Renal cortex interstitium (tissue), 11 donors: ENCODE measurements around the gene REXO4. TPM values are rescaled to one million over a fixed set of nuclear protein-coding genes. Genes with fewer than 3 reads are reported as not detected.
"Not testable (repeated sequence)": the region's sequence is repeated elsewhere in the genome, so short reads cannot be mapped to it uniquely, and the experiment has no call there.

Source experiments
- DNase-seq, 11 donors: peaks; one replicate each; pipeline ENCODE4 v3.0.0-alpha.2; 2013; ENCODE audit warnings: low read depth in 9 of 11, low spot score in 4 of 11; ENCODE audit errors: extremely low read depth in 1 of 11
- polyA plus RNA-seq, 3 donors: library from polyadenylated mRNA; unstranded; fragments of 120-200 nt; gene quantifications; one replicate each; pipeline ENCODE4 v1.2.1, GENCODE V29; 2013; ENCODE audit not compliant: insufficient read length in 3 of 3

REXO4 gene
- polyA plus RNA-seq, 3 donors: 25.2 to 33.4 (median 28.9) TPM

DNA sequence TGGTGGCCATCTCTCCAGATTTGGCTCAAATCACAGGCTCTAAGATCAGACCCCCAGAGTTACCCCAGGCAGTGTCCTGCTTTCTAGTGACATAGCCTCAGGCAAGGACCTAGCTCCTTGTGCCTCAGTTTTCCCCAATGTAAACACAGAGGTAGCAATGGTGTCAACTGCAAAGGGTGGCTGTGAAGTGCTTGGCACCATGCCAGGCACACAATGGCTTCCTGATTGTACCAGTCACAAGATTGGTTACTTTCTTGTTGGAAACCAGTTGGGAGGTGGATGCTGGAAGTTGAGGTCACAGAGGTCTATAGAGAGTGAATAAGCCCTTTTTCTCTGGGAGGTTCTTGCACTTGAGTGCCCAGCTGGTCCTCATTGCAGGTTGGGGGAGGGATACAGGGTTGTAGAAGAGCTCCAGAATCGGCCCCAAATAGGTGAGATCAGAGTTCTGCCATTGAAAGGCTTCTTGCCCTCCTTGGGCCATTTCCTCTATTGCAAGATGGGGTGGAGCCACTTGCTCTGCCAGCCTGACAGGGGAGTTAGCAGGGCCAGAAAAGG lies 39.3 kb downstream of the REXO4 start:
- DNase-seq: no peak

- DNase-seq: no peak
These were observed 40.0 kb downstream of the REXO4 start for GRCh38 chr9:133377721-133378216.

DNA sequence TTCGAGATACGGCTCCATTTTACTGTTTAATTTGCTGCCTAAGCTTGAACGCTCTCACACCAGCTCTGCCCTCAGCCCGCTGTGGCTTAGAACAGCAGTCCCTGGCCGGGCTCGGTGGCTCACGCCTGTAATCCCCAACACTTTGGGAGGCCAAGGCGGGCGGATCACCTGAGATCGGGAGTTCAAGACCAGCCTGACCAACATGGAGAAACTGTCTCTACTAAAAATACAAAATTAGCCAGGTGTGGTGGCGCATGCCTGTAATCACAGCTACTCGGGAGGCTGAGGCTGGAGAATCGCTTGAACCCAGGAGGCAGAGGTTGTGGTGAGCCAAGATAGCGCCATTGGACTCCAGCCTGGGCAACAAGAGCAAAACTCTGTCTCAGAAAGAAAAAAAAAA lies 40.5 kb downstream of the REXO4 start:
- DNase-seq: not testable (repeated sequence)

- DNase-seq: peak; percentile 81 to 96 (median 94)
These were observed 41.8 kb downstream of the REXO4 start, which contains the start of the genes STKLD1 and SURF4 for GRCh38 chr9:133375724-133376654. Gene STKLD1, plus strand, starts transcription at chr9:133376366. Its CDS starts 108 bp downstream, at chr9:133376474. Gene SURF4, minus strand, starts transcription at chr9:133376060. Its CDS starts 91 bp downstream, at chr9:133375969.

DNA sequence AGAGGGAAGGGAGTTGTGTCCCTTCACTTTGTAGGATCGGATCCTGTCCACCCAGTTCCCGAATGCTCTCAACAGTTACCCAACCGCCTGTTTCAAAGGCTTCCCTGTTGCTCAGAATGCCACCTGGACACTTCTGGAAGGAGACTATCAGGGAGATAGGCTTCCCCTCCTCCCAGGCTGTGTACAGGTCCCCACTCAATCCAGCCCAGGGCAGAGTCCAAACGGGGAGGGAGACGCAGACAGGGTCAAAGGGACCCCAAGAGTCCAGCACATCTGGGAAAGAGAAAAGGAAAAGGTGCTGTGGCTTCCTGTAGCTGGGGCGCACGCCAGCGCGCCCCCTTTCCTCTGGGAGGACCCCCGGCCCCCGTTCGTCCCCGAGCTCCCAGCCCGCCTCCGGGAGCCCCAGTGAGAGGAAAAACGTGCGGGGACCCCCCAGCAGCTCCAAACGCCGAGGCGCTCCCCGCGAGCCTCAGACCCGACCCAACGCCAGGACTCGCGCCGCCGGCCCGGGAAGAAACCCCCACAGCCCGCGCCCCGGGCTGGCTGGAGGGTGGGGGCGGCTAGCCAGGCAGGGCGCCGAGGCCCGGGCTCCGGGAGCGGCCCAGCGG lies 42.6 kb downstream of the REXO4 start:
- DNase-seq: no peak

GRCh38 chr9:133374612-133375115 lies 43.1 kb downstream of the REXO4 start:
- no peak for DNase-seq

- no peak for DNase-seq
These were observed 45.7 kb downstream of the REXO4 start for GRCh38 chr9:133372144-133372543.

GRCh38 chr9:133371261-133371711 lies 46.5 kb downstream of the REXO4 start:
- DNase-seq: no peak

DNA sequence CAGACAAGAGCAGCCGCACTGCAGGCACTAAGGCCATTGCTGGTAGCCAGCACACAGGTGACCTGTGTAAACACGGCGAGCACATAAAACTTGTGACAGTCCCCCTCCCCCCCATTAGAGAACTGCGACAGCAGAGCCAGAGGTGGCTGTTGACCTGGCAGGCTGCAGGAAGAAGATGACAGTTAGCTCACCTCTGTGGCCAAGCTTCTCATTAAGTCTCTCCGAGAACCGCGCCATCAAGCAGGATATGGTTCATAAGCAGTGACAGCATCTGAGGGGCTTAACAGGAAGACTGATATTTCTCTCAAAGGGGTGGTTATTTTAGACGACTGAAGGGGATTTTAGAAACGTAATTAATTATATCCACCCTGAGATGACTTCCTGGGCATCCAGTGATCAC lies 47.1 kb downstream of the REXO4 start:
- no peak for DNase-seq

- no peak for DNase-seq
These were observed 47.9 kb downstream of the REXO4 start for GRCh38 chr9:133369933-133370332.

DNA sequence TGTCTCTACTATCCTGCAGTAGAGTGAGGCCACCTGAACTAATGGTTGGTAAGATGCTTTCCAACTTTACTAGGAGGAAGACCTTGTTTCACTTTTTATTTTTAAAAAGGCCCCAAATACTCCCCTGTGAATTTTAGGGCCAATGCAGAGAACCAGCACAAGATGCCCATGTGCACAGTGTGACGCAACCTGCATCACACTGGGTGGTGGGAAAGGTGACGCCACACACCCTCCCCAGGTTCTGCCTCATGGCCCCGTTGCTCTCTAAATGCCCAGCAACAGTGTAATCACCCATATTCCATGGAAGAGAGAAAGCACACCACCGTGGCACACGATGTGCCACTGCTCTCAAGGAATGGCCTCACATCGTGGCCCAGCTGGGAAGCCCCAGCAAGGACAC lies 48.4 kb downstream of the REXO4 start:
- no peak for DNase-seq

DNA sequence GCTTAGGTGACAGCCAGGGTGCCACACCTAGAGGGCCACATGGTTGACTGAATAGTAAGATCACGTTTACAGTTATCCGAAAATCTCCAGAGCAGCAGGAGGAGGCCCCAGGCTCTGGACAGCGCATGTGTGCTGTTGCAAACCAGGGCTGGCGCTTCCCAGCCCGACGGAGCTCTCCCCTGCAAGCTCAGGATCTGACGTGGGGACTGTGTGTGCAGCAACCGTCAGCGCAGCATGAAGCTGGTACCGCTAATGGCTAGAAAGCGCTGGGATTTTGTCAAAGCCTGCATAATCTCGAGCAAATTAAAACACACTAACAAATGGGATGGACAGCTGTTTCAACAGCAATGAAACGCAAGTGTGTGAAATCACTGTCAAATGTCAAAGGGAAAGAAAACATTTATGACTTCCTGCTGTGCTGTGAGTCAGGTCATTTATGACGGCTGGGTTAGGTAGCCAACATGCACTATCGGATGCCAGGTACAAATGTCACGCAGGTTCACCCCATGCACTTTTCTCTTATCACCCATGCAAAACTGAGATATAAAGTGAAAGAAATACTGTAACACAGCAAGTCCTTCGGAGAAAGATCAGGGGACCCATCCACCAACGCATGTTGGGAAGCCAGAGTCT lies 49.4 kb downstream of the REXO4 start:
- DNase-seq: no peak

GRCh38 chr9:133367778-133368177 lies 50.0 kb downstream of the REXO4 start:
- no peak for DNase-seq

DNA sequence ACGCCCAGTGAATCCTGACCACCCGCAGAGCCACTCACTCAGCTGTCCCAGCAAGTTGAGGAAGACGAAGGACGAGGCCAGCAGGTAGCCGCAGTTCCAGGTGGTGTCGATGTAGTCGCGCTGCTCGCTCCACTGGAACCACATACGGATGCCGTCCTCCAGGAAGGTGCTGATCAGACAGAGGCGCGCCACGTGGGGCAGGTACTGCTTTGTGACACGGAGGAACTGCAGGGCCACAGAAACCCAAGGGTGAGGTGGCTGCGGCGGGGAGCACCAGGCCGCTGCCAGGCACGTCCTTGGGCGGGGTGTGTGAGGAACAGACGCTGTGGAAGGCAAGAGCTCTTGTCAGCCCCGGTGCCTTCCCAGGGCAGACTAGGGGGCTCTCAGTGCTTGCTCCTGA lies 50.6 kb downstream of the REXO4 start:
- no peak for DNase-seq

DNA sequence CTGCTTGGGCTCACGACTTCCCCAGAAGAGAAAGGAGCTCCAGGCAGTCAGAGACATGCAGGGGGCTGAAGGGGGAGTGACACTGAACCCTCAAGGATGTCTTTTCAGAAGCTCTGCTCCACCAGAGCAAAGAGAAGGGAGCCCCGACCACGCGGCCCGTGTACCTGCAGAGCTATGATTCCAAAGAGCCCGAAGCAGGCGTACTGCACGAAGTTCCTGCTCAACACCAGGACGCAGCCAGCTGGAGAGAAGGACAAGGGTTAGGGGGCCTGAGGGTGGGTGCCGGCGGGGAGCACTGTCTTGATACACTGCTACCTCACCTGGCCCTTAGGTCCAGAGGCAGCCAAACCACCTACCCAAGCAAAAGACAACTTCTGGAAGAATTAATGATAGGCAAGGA lies 51.4 kb downstream of the REXO4 start:
- DNase-seq: no peak

- no peak for DNase-seq
These were observed 55.3 kb downstream of the REXO4 start for GRCh38 chr9:133362359-133363044.

- no peak for DNase-seq
These were observed 56.2 kb downstream of the REXO4 start for GRCh38 chr9:133361507-133362092.
